Type B pancreatic cell (in vitro differentiated cells): ENCODE data around the gene SETD3. TPM values are rescaled to one million over a fixed set of nuclear protein-coding genes. Genes with fewer than 3 reads are reported as not detected.

Source experiments
- DNase-seq: peaks from one replicate; pipeline ENCODE4 v3.0.0; 2021; ENCODE audit warnings: mixed read lengths; ENCODE audit not compliant: unreplicated experiment; ENCODE audit errors: extremely low spot score
- H3K27ac Mint-ChIP-seq: 2 replicates; pipeline ENCODE4 v1.8.0; 2021; ENCODE audit warnings: mild to moderate bottlenecking, mixed read lengths
- H3K27me3 Mint-ChIP-seq: 2 replicates; pipeline ENCODE4 v1.8.0; 2021; ENCODE audit warnings: mixed read lengths
- H3K36me3 Mint-ChIP-seq: 2 replicates; pipeline ENCODE4 v1.8.0; 2021; ENCODE audit warnings: mixed read lengths
- H3K4me1 Mint-ChIP-seq: one replicate; pipeline ENCODE4 v1.8.0; 2021; ENCODE audit warnings: mixed read lengths; ENCODE audit not compliant: unreplicated experiment
- H3K4me3 Mint-ChIP-seq: 2 replicates; pipeline ENCODE4 v1.8.0; 2021; ENCODE audit warnings: mild to moderate bottlenecking, mixed read lengths
- H3K9me3 Mint-ChIP-seq: 2 replicates; pipeline ENCODE4 v1.8.0; 2021; ENCODE audit warnings: mixed read lengths
- CTCF ChIP-seq: fragments of 200-600 bp; sonication (generic); conservative IDR thresholded peaks from 2 replicates; pipeline ENCODE4 v1.5.0; 2021; ENCODE audit warnings: antibody characterized with exemption, mild to moderate bottlenecking
- total RNA-seq: library from RNA; stranded (reverse); gene quantifications from 2 replicates; pipeline ENCODE4 v1.2.1, GENCODE V29; 2021; ENCODE audit warnings: low replicate concordance

The SETD3 gene
- total RNA-seq, 1 donor from 2014 or later = 50.2 TPM

GRCh38 chr14:99380402-99380801 is 100.3 kb downstream of the SETD3 start:
- H3K36me3 Mint-ChIP-seq = no peaks in the 10 kb centered on the region
- peaks cover 6% of the 10 kb centered on the region for H3K4me1 Mint-ChIP-seq
- H3K27ac Mint-ChIP-seq = no peak overlapping the region
- no peaks in the 10 kb centered on the region for H3K9me3 Mint-ChIP-seq
- no peak overlapping the region for H3K4me3 Mint-ChIP-seq
- no peak for DNase-seq
- H3K27me3 Mint-ChIP-seq = peaks cover 6% of the 10 kb centered on the region
- TF ChIP-seq CTCF = no peak

GRCh38 chr14:99378782-99379214 is 101.9 kb downstream of the SETD3 start:
- Mint-ChIP-seq H3K4me3 (no peak overlapping the region), H3K4me1 (peaks cover 6% of the 10 kb centered on the region), H3K36me3 (no peaks in the 10 kb centered on the region), H3K9me3 (no peaks in the 10 kb centered on the region), H3K27me3 (no peaks in the 10 kb centered on the region), H3K27ac (no peak overlapping the region)
- no peak for DNase-seq
- no peak for TF ChIP-seq CTCF

- Mint-ChIP-seq H3K27me3 (no peaks in the 10 kb centered on the region), H3K27ac (no peak overlapping the region), H3K4me3 (no peak overlapping the region), H3K36me3 (no peaks in the 10 kb centered on the region), H3K9me3 (no peaks in the 10 kb centered on the region), H3K4me1 (peaks cover 6% of the 10 kb centered on the region)
- no peak for TF ChIP-seq CTCF
- DNase-seq = no peak
These were observed 102.7 kb downstream of the SETD3 start for GRCh38 chr14:99377951-99378350.

GRCh38 chr14:99374964-99375363 is 105.7 kb downstream of the SETD3 start:
- no peaks in the 10 kb centered on the region for H3K36me3 Mint-ChIP-seq
- no peaks in the 10 kb centered on the region for H3K27me3 Mint-ChIP-seq
- H3K27ac Mint-ChIP-seq = no peak overlapping the region
- TF ChIP-seq CTCF = no peak
- no peaks in the 10 kb centered on the region for H3K4me1 Mint-ChIP-seq
- no peaks in the 10 kb centered on the region for H3K9me3 Mint-ChIP-seq
- H3K4me3 Mint-ChIP-seq = no peak overlapping the region
- no peak for DNase-seq

- DNase-seq = no peak
- Mint-ChIP-seq H3K4me3 (no peak overlapping the region), H3K27me3 (no peaks in the 10 kb centered on the region), H3K36me3 (no peaks in the 10 kb centered on the region), H3K9me3 (no peaks in the 10 kb centered on the region), H3K27ac (no peak overlapping the region), H3K4me1 (peaks cover 4% of the 10 kb centered on the region)
- no peak for TF ChIP-seq CTCF
These were observed 116.9 kb downstream of the SETD3 start for GRCh38 chr14:99363616-99364290.
